Measurements from ENCODE around the gene RNF8. TPM values are rescaled to one million over a fixed set of nuclear protein-coding genes. Genes with fewer than 3 reads are reported as not detected.
"Not testable (repeated sequence)": the region's sequence is repeated elsewhere in the genome, so short reads cannot be mapped to it uniquely, and the experiment has no call there.

The RNF8 gene
- total RNA-seq, 2 experiments from 2014 or later = 27.8 to 29.2 TPM

- Mint-ChIP-seq H3K4me1 (peaks cover 33% of the 10 kb centered on the region), H3K27ac (peak within 1 kb of the TSS; percentile 98), H3K9me3 (no peaks in the 10 kb centered on the region), H3K36me3 (peaks cover 9% of the 10 kb centered on the region), H3K4me3 (peak within 1 kb of the TSS; percentile 95), H3K27me3 (no peaks in the 10 kb centered on the region)
- DNase-seq = peak; percentile 98
Measured at GRCh38 chr6:37432916-37433656, 79.3 kb downstream of the RNF8 start, which contains the start of gene CMTR1. CMTR1 (plus strand) TSS chr6:37433221; CDS start chr6:37435630, 2,409 bp downstream.

- H3K27ac Mint-ChIP-seq = peak overlapping the region; percentile 98
- no peaks in the 10 kb centered on the region for H3K27me3 Mint-ChIP-seq
- H3K9me3 Mint-ChIP-seq = no peaks in the 10 kb centered on the region
- H3K36me3 Mint-ChIP-seq = peaks cover 9% of the 10 kb centered on the region
- peak; percentile 46 for DNase-seq
- peaks cover 35% of the 10 kb centered on the region for H3K4me1 Mint-ChIP-seq
- H3K4me3 Mint-ChIP-seq = peak overlapping the region; percentile 95
Measured at GRCh38 chr6:37433657-37434271, 80.0 kb downstream of the RNF8 start.

- H3K4me3 Mint-ChIP-seq = peak overlapping the region; percentile 26
- peaks cover 35% of the 10 kb centered on the region for H3K4me1 Mint-ChIP-seq
- DNase-seq = no peak
- H3K27me3 Mint-ChIP-seq = no peaks in the 10 kb centered on the region
- H3K27ac Mint-ChIP-seq = no peak overlapping the region
- no peaks in the 10 kb centered on the region for H3K9me3 Mint-ChIP-seq
- peaks cover 9% of the 10 kb centered on the region for H3K36me3 Mint-ChIP-seq
Measured at GRCh38 chr6:37435373-37435772, 81.6 kb downstream of the RNF8 start.

GRCh38 chr6:37435816-37436215, 82.0 kb downstream of the RNF8 start:
- H3K36me3 Mint-ChIP-seq = peaks cover 9% of the 10 kb centered on the region

GRCh38 chr6:37438930-37439329, 85.1 kb downstream of the RNF8 start:
- Mint-ChIP-seq H3K36me3 (peaks cover 13% of the 10 kb centered on the region), H3K4me1 (peaks cover 41% of the 10 kb centered on the region), H3K9me3 (no peaks in the 10 kb centered on the region)

More at GRCh38 chr6:37435816-37436215, 82.0 kb downstream of the RNF8 start:
- Mint-ChIP-seq H3K27ac (no peak overlapping the region), H3K9me3 (no peaks in the 10 kb centered on the region), H3K4me1 (peaks cover 35% of the 10 kb centered on the region), H3K27me3 (no peaks in the 10 kb centered on the region), H3K4me3 (peak overlapping the region; percentile 26)
- no peak for DNase-seq

GRCh38 chr6:37441651-37442050, 87.9 kb downstream of the RNF8 start:
- Mint-ChIP-seq H3K9me3 (no peaks in the 10 kb centered on the region), H3K36me3 (peaks cover 29% of the 10 kb centered on the region)

More at GRCh38 chr6:37438930-37439329, 85.1 kb downstream of the RNF8 start:
- Mint-ChIP-seq H3K4me3 (no peak overlapping the region), H3K27ac (no peak overlapping the region), H3K27me3 (no peaks in the 10 kb centered on the region)
- no peak for DNase-seq

GRCh38 chr6:37442416-37443215, 88.8 kb downstream of the RNF8 start:
- peak overlapping the region; percentile 51 for H3K4me3 Mint-ChIP-seq
- no peaks in the 10 kb centered on the region for H3K9me3 Mint-ChIP-seq
- peak overlapping the region; percentile 44 for H3K27ac Mint-ChIP-seq
- H3K27me3 Mint-ChIP-seq = no peaks in the 10 kb centered on the region
- DNase-seq = no peak
- H3K4me1 Mint-ChIP-seq = peaks cover 17% of the 10 kb centered on the region
- H3K36me3 Mint-ChIP-seq = peaks cover 31% of the 10 kb centered on the region

More at GRCh38 chr6:37441651-37442050, 87.9 kb downstream of the RNF8 start:
- Mint-ChIP-seq H3K4me1 (peaks cover 19% of the 10 kb centered on the region), H3K27me3 (no peaks in the 10 kb centered on the region), H3K4me3 (no peak overlapping the region), H3K27ac (no peak overlapping the region)
- no peak for DNase-seq

- H3K4me3 Mint-ChIP-seq = peak overlapping the region; percentile 51
- H3K36me3 Mint-ChIP-seq = peaks cover 29% of the 10 kb centered on the region
- not testable (repeated sequence) for H3K27me3 Mint-ChIP-seq, H3K27ac Mint-ChIP-seq, DNase-seq, H3K9me3 Mint-ChIP-seq
- H3K4me1 Mint-ChIP-seq = peaks cover 15% of the 10 kb centered on the region
Measured at GRCh38 chr6:37443216-37443542, 89.4 kb downstream of the RNF8 start.

Other genes starting within 250 kb of the RNF8 start
- gene PIM1, start 183.8 kb upstream of the RNF8 start, total RNA-seq = 100 to 1,000 TPM; 166 to 168 TPM
- gene TBC1D22B, start 96.2 kb upstream of the RNF8 start, total RNA-seq = 10 to 100 TPM; 13.0 to 13.9 TPM
- 1 to 10 TPM; 3.5 to 4.9 TPM for gene TMEM217, start 95.8 kb upstream of the RNF8 start, total RNA-seq
- 10 to 100 TPM; 53.3 to 55.2 TPM for gene CMTR1, start 79.2 kb downstream of the RNF8 start, total RNA-seq
- 10 to 100 TPM; 50.0 to 51.0 TPM for gene CCDC167, start 145.9 kb downstream of the RNF8 start, total RNA-seq

All from activated naive CD8-positive, alpha-beta T cell treated with anti-CD3 and anti-CD28 coated beads for 36 hours (primary cell).